GM18519 (cell line): ENCODE measurements around the gene NPW.

Experiments
- ATAC-seq: cut with Tn5 transposase; IDR thresholded peaks from one replicate; pipeline ENCODE4 v1.9.1; 2021; ENCODE audit warnings: mild to moderate bottlenecking, moderate library complexity; ENCODE audit not compliant: unreplicated experiment, low FRiP score

NPW gene

DNA sequence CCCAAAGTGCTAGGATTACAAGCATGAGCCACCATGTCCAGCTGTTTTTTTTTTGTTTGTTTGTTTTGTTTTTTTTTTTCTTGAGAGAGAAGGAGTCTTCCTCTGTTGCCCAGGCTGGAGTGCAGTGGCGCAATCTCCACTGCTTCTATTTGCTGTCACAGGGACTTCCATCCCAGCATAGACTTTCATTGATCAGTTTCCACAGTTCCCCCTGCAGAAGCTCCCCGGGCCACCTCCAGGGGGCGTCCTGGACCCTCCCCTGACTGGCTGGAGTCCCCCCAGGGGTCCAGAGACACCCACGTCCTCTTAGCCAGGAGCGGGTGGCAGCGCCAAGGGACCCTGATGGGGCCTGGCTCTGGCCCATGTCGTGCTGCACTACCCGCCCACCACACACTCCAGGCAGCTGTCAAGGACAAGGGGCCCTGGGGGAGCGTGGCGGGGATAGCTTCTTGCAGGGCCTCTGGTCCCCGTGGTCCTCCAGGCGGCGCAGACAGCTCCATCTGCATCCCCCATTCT, 3.1 kb upstream of the NPW start:
- ATAC-seq = no peak

DNA sequence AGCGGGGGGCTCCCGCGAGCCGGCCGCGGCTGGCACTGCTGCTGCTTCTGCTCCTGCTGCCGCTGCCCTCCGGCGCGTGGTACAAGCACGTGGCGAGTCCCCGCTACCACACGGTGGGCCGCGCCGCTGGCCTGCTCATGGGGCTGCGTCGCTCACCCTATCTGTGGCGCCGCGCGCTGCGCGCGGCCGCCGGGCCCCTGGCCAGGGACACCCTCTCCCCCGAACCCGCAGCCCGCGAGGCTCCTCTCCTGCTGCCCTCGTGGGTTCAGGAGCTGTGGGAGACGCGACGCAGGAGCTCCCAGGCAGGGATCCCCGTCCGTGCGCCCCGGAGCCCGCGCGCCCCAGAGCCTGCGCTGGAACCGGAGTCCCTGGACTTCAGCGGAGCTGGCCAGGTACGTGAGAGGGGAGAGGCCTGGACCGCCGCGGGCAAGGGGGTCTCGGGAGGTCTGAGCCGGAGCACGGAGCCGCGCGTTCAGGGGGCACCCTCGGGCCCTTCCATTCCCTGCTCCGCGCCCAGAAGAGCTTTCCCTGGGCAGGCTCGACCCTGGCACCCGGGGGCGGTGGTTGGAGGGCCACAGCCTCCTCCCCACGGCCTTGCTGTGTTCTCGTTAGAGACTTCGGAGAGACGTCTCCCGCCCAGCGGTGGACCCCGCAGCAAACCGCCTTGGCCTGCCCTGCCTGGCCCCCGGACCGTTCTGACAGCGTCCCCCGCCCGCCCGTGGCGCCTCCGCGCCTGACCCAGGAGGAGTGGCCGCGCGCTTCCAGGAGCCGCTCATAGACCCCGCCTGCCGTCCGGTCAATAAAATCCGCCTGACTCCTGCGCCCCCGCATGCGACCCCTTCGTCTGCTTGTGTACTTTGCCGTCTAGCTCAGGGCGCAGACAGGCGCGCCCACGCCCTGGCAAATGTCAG, 591 bp downstream of the NPW start:
- no peak for ATAC-seq

DNA sequence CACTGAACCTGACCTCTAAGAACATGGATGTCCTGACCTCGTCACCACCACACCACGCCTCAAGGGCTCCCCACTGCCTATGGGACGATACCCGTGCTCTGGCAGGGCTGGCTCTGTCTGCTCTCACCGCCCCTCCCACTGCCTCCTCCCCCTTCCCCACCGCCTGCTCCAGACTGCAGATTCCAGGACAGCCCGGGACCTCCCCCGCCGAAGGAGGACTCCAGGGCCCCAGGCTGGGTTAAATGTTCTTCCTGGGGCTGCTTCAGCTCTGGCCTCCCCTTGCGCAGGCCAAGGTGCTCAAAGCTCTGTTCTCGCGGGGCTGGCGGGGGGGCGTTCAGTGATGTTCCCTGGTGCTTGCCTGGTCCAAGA, 3.1 kb downstream of the NPW start:
- no peak for ATAC-seq

DNA sequence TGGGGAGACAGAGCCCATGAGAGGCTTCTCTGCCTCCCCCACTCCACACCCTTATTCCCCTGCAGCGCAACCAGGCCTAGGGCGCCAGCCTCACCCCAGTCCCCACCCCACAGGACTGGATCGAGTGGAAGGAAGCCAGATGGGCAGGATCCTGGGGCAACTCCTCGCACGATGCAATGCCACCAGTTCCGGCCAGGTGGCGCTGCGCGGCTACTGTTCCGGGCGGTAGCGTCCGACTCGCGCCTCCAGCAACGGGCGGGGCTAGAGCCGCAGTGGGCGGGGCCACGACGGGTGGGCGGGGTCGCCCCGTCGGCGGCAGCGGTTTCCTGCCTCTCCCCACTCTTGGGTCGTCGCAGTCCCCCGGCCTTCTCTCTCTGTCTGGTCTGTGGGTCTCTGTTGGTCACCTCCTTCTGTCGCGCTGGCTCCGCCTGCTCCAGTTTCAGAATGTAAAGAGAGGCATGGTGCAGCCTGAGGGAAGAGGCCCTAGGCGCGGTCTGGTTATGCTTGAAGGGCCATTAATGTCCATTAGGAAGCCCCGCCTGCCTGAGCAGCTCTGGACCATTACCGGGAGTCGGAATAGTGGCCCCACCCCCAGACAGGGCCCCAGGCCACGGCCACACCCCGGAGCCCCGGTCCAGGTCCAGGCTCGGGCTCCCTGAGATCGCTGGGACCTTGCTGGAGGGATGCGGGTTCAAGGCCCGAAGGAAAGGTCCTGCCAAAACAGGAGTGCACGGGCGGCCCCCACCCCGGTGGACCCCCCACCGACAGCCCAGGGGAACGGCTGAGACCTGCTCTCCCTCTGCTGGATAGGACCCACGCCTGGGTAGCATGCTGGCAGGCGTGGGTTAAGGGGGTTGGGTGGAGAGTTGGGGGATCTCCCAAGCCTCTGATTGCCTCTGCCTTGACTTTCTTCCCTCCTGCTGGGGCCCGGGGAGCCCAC, 3.8 kb downstream of the NPW start:
- ATAC-seq = peak; percentile 81

DNA sequence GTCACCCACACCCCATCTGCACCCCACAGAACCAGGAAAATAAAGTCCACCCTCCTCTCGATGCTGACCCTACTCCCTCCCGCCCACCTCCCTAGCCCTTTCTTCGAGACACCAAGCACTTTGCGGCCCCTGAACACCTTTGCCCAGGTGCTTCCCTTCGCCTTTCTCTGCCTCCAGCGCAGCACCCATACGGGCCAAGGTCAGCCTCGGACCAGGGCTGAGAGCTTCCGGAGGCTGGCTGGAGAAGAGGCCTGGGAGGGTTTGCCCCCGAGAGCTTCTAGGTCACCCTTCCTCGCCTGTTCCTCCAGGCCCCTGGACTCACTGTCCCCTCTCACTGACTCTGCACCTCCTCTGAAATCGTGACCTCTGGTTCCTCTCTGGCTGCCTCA, 4.4 kb downstream of the NPW start:
- no peak for ATAC-seq

DNA sequence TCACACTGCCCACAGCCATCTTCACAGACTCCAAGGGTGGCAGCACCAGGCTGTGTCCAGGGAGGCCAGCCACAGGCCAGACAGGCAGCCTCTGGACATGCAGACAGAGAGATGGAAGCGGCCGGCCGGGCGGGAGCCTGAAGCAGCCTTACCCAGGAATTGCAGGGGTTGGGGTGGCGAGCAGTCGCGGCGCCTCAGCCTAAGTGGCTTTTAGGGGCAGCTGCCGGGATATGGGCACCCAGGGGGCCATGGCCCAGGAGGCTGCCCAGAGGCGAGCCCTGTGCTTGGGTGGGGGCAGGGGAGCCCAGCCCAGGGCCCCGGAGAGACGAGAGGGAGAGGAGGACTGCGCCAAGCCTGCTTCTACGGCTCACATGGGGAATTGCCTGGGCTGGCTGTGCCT, 5.7 kb downstream of the NPW start:
- no peak for ATAC-seq

DNA sequence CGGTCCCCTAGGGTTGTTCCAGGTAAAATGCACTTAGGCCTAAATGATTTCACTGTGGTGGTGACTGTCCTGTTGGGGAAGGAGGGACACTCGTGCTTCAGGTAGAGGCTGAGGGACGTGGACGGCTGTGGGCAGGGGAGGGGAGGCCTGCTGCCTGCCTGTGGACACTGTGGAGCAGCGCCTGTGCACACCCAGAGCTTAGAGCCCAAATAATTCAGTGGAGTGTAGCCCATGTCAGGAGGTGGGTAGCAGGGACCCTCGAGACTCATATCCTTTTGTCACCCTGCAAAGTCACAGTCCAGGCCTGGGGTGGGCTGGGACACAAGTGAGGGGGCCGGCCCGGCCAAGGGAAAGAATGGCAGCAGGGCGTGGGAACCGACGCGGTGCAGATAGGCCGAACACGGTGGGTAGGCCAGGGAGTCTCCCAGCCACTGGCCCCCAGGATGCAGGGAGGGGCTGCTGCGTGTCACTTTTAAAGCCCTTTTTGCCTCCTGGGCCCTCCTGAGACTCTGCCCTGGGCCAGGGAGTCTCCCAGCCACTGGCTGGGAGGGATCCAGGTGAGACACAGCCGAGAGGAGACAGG, 6.4 kb downstream of the NPW start:
- no peak for ATAC-seq

DNA sequence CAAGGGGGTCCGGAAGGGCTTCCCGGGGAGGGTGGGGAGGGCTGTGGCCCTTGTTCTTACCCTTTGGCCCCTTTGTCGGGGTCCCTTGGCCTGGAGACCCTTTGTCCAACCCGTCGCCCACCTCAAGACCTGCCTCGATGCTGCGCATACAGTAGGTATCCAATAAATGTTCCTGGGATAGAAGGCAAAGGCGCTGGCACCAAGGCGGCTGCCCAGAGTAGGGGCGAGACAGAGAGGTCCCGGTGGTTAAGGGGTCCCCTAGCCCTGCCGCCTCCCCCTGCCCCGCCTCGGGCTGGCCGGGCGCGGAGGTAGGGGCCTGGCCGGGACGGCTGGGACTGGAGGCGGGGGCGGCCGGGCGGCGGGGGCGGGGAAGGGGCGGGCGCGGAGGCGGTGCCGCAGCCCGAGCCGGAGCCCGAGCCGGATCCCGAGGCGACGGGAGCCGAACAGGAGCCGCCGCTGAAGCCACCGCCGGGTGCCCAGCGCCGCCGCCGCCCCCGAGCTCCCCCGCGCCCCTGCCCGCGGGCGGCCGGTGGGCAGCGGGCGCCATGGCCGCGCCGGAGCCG, 7.0 kb downstream of the NPW start, which contains the start of gene NHERF2:
NHERF2 (plus strand) TSS at position 442 of the 563 bp plus-strand sequence; CDS start at position 546, 104 bp downstream.
- no peak for ATAC-seq

DNA sequence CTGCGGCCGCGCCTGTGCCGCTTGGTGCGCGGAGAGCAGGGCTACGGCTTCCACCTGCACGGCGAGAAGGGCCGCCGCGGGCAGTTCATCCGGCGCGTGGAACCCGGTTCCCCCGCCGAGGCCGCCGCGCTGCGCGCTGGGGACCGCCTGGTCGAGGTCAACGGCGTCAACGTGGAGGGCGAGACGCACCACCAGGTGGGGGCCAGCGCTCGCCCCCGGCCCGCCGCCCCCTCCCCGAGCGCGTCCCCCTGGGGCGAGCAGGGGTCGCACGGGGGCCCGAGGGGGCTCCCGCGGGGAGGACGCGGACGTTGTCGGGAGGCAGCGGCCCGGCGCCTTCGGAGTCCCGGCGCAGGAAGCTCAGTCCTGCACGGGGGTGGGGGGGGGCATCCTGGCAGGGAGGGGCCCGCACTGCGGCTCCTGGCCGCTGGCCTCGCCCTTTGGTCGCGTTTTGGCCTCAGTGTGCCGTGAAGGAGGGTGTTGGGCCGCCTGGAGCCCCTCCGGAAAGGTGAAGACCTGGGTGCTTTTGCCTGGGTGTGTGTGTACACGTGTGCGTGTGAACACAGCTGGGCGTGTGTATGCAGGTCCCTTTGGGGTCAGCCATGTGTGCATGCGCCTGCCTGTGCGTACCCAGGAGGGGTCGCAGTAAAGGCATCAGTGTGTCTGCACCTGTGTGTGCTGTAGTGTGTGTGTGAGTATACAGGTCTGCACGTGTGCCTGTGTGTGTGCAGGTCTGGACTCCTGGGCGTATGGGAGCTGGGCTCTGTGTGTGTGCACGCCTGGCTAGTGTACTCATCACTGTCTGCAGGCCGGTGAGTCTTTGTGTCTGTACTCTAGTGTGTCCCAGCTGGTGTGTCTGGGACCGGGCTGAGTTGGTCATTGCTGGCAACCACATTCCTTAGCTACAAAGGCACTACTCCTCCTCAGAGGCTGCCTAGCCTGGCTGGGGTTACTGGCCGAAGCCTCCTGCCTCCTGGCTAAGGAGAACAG, 7.7 kb downstream of the NPW start:
- ATAC-seq = no peak

DNA sequence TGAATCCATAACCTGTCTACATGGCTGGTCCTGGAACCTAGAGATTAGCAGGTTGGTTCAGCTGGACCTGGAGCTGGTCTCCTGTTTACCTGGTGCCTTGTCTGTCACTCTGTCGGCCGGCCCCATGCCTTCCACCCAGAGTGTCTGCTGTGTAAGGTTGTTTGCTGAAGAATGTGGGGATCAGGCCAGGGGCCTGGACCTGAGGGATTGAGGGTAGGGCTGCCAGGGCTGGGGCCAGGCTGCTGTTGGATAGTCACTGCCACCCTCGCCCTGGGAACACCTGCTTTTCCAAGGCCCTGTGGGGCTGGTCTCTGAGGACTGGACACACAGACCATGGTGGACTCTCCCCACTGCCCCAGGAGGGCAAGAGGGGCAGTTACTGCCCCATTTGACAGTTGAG, 8.6 kb downstream of the NPW start:
- ATAC-seq = no peak

DNA sequence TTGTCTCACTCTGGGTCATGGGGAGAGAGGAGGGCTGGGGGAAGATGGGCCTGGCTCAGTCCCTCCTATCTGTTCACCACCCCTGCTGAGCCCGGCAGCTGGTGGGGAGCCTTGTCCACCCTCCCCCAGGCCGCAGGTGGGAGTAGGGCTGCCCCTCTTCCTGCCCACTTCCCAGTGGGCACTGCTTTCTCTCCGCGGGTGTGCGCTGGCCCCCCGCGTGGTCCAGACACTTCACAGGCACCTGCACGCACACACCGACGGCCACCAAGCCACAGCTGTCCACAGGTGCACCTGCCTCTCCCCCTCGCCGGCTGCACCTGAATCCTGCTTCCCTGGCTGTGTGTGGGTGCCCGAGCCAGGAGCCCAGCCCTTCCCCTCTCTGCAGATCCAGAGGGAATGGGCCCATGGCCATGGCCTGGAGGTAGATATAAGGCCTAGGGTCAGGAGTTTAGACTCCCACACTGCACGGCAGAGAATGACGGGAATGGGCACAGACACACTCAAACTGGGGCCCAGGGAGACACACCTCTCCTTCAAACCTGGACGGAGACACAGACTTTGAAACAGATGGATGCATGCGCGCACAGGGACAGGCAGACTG, 9.1 kb downstream of the NPW start:
- ATAC-seq = no peak

DNA sequence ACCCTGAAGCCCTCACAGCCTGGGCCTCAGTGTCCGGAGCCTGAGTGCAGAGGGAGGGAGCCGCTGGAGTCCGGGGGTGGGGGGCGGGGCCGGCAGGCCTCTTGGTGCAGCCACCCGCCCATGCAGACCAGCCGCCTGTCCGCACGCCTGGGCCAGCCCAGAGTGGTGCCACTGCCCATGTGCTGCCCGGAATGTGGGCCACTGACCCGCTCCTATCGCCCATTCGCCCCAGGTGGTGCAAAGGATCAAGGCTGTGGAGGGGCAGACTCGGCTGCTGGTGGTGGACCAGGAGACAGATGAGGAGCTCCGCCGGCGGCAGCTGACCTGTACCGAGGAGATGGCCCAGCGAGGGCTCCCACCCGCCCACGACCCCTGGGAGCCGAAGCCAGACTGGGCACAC, 9.8 kb downstream of the NPW start:
- ATAC-seq = no peak

DNA sequence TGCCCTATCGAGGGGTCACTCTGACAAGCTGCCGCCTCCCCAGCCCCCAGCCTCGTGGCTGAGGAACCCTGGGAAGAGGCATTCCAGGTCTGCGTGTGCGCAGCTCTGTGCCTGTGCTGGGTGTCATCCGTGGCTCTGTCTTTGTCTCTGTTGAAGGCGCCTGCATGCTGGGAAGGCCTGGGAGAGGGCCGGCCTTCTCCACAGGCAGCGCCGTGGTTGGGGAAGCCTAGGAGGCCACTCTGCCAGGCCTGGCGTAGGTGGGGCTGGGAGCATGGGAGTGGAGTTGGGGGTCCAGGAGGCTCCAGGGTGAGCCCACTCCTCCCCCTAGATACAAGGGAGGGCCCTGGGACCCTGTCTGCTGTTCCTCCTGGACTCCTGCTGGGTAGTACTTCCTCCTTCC, 10.5 kb downstream of the NPW start:
- ATAC-seq = no peak

DNA sequence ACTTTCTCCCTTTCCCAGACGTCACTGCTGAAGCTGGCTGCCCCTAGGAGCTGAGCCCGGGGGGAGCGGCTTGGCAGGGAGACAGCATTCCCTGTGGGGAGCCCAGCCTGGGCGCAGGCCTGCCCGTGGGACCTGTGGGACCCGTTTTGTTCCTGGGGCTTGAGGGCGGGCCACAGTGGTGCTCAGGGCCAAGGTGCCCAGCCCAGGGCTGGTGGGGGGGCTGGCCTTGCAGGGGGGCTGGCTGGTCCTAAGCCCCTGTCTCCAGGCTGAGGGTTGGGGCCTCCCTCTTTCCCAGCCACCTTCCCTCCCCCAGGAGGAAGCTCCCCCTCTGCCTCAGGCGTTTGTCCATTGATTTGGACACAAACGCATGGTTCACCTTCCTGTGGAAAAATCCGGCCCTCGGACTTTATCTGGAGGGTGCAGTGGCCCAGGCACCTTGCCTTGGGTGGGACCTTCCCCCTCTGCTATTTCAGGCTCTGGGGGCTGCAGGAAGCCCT, 11.5 kb downstream of the NPW start:
- no peak for ATAC-seq

DNA sequence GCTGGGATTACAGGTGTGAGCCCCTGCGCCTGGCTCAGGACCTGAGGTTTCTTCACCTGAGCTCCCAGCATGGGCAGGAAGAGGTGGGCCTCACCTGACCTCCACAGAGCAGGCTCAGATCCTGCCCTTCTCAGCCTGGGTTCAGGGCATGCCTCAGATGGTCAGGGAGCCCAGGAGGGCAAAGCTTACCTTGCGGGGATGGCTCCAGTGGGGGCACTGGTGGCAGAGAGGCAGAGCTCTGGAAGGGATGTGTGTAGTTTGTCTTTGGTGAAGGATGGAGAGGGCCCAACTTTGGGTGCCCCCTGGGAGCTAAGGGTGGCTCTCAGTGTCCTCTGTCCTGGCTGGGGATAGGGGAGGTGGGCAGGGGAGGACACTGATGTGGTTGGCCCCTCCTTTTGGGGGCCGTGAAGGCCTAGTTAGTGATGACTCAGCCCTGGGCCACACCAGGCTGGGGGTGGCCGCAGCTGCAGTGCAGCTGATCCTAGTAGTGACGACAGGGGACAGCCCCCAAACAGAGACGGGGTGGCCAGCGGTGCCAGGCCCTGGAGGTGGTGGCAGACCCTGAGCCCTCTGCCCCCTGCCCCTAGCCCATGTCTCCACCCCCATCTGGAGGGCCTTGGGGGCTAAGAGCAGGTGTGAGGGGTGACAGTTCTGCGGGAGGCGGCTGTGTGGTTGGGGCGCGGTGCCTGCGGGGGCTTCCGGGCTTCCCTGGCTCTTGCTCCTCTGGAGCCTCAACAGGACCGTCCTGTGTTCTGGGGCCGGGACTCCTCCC, 12.9 kb downstream of the NPW start:
- ATAC-seq = no peak

DNA sequence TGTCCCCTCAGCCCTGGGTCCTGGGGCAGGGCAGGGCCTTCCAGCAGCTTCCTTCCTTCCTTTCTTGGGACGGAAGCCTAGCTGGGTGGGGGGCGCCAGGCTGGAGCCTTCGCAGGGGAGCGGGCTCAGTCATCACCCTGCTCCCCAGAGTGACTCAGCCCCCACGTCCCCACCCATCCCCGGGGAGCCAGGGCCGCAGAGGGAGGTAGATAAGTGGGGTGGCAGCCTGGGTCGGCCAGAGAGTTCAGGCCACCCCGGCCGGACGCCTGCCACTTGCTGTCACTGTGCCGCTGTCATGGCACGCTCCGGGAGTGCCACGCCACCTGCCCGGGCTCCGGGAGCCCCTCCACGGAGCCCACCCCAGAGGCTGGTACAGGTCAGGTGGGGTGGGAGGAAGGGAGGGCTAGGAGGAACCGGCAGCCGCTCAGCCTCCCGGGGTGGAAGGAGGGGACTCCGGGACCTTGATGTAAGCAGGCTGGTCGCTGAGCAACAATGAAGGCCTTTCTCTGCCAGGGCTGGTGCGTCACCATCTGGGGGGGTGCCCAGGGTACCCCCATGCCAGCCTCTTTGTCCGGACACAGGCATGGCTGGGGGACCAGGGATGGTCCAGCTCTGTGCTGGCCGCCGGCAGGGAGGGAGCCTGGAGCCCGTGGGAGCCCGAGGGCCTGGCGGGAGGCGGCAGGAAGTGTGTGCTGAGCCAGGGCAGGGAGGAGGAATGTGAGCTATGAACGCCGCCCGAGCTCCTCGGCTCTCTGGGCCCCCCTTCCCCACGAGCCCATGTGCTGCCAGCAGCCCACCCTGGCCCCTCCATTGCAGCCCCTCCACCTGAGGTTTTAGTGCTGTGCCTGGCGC, 13.7 kb downstream of the NPW start:
- no peak for ATAC-seq
